OCI-LY7 (cell line): Measurements from ENCODE around the gene ZC3H7B.

Experiments
- CTCF ChIP-seq: fragments of 200-600 bp; sonication (generic); conservative IDR thresholded peaks from 2 replicates; pipeline ENCODE4 v1.5.1; 2014; ENCODE audit warnings: mild to moderate bottlenecking, antibody characterized with exemption, low read length, moderate library complexity, mixed read lengths
- EZH2phosphoT487 ChIP-seq: fragments of 200-600 bp; sonication (generic); IDR thresholded peaks from 2 replicates; pipeline ENCODE4 v1.6.1; 2018; ENCODE audit warnings: low read depth, borderline replicate concordance, mild to moderate bottlenecking, mixed run types, antibody characterized with exemption, low read length, moderate library complexity, mixed read lengths

GRCh38 chr22:41368543-41369423 is 67.5 kb downstream of the ZC3H7B start:
- no peak for TF ChIP-seq CTCF
- no peak for TF ChIP-seq EZH2phosphoT487
